Activated CD8-positive, alpha-beta memory T cell treated with anti-CD3 and anti-CD28 coated beads, Interleukin-2, amount 50 U/mL, for 4 hours (primary cell): Measurements from ENCODE around the gene SLFNL1.

Experiments used
- DNase-seq: peaks from one replicate; pipeline ENCODE4 v3.0.0-alpha.2; 2020

SLFNL1 gene

DNA sequence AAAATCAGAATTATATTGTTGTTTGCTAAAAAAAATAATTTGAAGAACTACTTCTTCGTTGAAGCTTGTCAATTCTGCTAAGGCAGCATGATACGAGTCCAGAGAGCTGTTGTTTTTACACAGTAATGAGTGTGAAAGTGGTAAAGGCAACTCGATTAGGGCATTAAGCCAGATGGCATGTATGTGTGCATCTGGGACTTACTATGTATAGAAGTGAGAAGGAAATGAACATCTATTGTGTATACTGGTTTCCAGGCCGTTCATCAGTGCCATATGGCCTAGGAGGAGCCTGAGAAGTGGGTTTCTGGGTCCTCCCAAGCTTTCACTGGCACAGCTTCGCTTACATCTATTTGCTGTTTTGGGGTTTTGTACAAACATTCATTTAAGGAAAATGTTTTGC, 36.4 kb downstream of the SLFNL1 start:
- DNase-seq: no peak

DNA sequence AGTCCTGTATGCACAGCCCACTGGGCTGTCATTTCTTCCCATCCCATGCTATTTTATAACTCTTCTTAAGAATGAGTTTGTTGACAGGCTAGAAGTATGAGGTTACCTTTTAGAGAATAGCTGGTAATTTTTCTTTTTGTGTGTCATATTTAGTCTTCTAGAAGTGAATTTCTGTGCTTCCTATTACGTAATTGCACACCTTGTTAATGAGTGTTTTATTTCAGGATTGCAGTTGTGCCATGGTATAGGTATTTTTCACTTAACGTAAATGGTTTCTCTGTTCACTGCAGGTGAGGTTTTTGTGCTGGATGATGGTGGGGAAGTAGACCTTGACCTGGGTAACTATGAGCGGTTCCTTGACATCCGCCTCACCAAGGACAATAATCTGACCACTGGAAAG, 37.0 kb downstream of the SLFNL1 start:
- no peak for DNase-seq

DNA sequence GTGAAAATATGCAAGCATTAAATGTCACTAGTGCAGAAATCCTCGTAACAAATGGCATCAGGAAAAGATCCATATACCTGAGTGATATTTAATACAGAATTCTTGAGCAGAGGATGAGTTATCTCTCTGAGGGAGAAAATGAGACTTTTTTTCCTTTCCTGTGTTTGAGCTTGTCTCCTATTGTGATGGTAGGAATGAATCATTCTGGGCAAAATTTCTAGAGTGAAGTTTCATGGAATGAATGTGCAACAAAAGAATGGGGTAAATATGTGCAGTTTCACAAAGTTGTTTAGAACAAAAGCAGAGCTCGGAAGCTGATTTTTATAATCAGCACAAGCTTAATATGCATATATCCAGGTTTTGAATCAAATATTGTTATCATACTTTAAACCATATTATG, 37.5 kb downstream of the SLFNL1 start:
- DNase-seq: no peak

DNA sequence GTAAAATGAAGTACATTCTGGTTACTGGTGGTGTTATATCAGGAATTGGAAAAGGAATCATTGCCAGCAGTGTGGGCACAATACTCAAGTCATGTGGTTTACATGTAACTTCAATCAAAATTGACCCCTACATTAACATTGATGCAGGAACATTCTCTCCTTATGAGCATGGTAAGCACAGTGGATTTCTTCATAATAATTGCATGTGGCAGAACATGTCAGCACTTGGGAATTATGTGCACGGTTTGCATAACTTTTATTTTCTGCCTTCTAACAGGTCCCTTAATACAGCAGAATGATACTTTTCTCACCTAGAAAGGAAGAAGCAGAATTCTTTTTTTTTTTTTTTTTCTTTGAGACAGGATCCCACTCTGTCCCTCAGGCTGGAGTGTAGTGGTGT, 38.2 kb downstream of the SLFNL1 start:
- no peak for DNase-seq

DNA sequence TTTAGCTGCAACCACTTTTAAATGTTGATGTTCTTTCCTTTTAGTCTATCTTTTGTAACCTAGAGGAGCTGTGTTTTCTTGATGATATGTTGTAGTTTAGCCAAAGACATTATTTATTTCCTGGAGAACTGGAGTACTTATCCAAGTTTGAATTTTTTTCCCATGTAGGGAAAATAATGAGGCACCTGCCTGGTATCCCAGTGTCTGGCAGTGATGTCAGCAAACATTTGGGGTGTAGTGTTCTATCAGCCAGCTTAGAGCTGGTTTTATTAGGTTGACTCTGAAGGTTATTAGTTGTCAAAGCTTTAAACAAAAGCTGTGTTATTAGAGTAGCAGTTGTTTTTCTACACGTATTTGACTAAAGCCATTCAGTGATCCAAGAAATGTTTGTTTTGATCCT, 38.8 kb downstream of the SLFNL1 start:
- DNase-seq: no peak

DNA sequence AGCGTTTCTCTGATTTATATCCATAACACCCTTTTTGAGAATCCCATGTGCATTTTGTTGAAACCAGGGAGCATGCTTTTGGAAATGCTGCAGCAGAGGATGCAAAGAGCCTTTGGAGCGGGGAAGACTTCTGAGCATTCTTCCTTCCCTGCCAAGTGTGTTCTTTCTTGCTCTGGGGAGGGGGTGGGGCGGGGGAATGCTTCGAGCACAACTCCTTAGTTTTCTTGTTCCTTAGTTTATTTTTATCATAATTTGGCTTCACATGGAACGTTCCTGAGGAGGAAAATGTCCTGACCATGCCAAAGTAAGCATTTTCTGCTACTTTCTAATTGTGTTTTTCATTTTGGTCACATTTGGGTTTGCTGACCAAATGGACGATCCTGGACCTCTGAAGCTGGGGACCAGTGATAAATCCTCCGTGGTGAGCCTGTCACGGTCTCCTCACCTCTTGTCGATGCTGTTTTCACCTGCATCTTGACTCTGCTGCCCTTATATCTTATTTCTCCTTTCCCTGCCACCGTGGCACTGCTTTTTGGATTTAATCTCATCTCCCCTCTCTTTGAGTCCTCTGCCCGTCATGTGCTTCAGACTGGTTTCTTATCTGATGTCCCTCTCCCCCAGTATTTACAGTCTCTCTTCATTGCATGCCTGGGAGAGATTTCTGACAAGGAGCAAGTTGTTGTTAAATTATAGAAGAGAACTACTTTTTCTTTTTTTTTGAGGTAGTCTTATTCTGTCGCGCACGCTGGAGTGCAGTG, 39.7 kb downstream of the SLFNL1 start:
- no peak for DNase-seq

DNA sequence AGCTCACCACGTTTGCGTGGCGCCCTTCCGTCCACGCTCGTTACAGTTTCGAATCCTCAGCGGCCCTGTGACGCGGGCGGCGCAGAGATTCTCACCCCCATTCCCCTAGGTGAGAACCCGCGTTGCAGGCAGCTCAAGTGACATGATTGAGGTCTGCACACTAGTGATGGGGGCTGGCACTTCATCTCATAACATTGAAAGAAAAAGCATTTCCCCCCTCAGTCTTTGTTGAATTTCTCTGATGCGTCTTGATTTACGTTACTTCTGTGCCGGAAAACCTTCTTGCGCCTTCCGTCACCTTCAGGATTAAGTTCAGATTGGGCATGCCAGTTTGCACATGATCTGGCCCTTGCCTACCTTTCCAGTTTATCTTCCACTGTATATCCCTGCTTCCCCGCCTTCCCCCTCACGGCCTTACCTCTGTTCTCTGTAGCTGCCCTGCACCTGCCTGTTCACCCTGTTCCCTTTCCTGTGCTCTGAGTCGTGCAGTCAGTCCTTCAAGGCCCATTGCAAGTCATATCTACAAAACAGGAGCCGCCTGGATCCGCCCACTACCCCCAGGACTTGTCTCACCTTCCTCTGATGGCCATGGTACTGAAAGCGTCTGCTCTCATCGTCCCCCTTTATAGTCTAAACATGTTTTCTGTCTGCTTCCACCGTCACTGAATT, 40.9 kb downstream of the SLFNL1 start:
- peak; percentile 57 for DNase-seq

DNA sequence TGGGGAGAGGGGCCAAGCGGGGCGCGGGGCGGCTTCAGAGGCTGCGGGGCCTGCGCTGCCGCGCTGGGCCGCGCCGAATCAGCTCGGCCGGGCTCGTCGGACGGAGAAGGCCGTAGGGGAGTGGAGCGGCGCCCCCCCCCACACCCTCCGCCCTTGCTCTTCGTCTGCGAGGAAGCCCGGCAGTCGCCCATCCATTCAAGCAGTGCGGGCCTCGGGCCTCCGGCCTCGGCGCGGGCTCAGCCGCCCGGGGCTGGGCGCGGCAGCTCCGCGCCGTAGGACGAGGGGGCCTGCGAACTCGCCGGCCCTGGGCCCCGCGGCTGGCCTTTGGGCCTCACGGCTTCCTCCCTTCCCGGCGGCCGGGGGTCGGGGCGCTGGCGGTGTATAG, 41.5 kb downstream of the SLFNL1 start:
- no peak for DNase-seq

DNA sequence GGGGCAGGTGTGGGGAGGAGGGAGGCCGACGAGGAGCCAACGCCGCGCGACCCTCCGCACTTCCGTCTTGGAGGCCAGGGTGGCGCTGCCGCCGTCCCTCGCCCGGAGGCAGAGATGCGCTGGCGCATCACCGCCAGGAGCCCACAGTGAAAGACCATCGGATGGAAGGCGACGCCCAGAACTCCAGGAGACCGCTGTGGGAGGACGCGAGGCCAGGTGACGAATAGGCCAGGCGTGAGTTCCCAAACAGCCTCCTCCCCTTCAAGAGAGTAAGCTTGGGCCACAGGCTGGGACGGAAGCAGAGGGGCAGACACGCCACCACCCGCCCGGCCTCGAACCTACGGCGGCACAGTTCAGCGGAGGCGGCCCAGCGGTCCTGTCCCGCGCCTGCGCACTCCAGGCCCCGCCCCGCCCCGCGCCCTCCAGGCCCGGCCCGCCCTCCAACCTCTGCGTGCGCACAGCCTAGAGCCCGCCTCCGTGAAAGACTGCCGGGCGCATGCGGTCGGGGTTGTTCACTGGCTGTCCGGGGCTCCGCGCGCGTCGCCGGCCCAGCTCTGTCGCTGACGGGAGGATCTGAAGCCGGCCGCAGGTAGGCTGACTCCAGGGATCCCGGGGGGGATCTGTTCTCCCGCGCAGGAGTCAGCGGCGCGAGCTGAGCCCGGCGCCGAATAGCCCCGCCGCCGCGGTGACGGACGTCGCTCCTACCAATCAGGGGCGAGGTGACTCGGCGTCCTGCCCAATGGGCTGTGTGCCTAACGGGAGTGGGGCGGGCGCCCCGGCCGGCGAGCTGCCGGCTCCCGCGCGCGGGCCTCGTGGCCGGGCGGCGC, 42.1 kb downstream of the SLFNL1 start, which contains the start of gene CTPS1:
Gene CTPS1, plus strand, starts transcription at position 456 of the 827 bp plus-strand sequence. CDS start 3,595 bp downstream, outside the sequence.
- peak; percentile 97 for DNase-seq

DNA sequence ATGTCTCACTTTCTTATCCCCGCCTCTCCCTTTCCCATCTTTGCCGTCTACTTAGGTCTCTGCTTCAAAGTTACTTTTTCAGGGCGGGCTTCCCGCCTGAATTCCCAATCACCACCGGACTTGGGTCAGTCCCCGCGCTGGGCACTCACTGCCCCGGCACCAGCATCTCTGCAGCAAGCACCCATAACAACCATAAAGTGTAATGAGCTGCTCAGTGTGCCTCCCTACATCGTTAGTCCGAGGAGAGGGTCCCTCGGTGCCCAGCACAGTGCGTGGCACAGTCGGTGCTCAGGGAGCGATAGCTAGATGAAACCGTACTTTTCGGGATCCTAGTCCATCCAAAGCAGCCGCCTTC, 42.7 kb downstream of the SLFNL1 start:
- DNase-seq: no peak

DNA sequence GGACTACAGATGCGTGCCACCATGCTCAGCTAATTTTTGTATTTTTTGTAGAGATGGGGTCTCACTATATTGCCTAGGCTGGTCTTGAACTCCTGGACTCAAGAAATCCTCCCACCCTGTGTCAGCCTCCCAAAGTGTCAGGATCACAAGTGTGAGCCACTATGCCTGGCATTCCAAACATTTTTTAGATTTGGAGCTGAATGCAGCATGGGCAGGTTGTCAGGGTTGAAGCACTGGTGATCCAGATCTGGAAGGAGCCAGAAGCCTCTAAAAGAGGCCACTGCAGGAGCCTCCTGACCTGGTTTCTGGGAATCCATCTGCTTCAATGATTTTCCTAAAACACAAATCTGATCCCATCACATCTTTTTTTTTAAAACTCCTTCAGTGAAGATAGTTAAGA, 43.8 kb downstream of the SLFNL1 start:
- no peak for DNase-seq

DNA sequence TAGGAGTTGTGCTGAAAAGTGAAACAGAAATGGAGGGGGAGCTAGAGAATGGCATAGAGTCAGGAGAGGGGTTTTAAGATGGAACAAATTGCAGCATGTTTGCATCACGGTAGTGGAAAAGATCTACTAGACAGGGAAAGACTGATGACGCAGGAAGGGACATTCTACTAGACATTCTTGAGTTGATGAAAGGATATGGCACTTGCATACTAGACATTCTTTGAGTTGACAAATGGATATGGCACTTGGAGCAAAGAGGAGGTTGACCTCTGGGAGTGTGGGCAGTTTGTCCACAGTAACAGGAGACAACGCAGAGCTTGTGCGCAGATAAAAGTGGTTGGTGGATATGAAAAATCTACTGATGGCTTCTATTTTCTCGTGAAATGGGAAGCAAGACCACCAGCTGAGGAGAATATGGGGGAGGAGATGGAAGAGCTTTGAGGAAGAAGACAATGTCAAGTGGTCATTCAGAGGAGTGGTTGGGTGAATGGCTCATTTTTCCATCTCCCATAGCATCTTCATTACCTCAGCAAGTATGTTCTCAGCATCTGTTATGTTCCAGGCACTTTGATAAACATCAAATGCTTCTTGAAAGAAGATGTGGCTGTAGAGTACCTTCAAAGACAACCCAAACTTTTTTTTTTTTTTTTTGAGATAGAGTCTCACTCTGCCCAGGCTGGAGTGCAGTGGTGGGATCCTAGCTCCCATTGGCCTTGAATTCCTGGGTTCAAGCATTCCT, 44.4 kb downstream of the SLFNL1 start:
- no peak for DNase-seq

DNA sequence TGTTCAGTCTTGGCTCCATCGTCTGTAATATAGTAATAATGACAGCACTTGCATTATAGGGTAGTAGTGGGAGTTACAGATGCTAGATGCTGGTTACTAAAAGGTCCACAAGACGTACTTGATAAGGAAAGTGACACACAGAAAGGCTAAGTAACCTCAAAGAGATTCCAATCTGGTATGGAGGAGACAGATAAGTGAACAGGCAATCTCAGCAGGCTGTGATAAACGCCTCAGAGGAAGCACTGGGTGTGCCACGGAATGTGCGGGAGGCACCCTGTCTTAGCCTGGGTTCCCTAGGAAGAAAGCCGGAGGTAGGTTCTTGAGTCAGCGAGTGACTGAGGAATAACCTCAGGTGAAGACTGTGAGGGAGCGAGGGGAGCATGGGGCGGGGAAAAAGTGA, 46.6 kb downstream of the SLFNL1 start:
- no peak for DNase-seq

DNA sequence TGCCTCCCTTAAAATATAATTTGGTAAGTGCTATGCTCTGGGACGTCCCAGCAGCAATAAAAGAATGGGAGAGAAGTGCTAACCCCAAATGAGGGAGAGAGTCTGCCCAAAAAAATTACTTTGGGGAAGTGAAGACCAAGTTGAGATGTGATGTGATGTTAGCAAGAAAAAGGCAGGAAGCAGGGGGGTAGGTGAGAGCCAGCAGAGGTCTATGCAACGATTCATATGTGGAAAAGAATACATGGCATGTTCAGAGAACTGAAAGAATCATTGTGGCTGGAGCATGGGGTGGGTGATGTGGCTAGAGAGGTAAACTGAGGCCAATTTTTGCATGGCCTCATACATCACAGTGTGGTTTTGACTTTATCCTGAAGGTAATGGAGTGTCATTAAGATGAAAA, 47.6 kb downstream of the SLFNL1 start:
- DNase-seq: no peak

DNA sequence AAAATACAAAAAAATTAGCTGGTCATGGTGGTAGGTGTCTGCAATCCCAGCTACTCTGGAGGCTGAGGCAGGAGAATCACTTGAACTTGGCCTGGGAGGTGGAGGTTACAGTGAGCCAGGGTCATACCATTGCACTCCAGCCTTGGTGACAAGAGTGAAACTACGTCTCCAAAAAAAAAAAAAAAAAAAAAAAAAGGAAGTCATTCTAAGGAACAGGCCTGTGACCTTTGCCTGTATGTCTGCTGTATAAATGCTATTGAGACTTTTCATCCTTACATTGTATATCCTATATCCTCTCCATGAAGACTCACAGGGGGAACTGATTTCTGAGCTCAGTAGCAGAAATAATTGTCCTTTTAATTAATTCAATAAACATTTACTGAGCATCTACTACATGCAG, 49.6 kb downstream of the SLFNL1 start:
- no peak for DNase-seq

DNA sequence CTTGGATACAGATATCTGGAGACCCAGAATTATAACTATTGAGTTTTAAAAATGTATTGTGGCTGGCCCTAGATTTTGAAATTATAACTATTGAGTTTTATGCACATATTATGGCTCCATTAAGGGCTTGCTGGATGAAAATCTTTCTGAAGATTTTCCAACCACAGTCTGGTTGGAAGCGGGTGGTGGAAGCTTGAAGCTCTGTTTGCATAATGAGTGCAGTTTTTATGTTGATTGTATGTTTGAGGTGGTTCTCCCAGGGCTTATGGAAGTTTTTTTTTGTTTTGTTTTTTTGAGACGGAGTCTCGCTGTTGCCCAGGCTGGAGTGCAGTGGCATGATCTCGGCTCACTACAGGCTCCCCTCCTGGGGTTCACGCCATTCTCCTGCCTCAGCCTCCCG, 52.1 kb downstream of the SLFNL1 start:
- DNase-seq: no peak

DNA sequence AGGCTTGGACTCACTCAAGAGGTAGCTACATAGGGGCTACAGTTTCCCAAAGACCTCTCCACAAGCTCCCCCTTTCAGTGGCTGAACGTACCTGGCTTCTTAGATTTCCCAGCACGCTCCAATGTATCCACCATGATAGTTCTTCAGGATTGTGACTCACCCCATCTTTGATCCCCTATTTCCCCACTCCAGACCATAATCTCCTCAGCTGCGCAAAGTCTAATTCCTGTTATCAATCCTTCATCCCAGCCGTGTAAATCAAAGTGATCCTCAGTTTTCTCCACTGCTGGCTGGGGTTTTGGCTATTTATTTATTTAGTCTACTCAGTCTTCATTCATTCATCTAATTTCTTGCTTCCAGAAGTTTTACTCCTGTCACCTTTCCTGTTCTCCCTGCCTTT, 55.1 kb downstream of the SLFNL1 start:
- no peak for DNase-seq
